ENCODE measurements around the gene SSC5D. TPM values are rescaled to one million over a fixed set of nuclear protein-coding genes. Genes with fewer than 3 reads are reported as not detected.

SSC5D gene
- total RNA-seq, 1 experiment from 2014 or later, result 3.2 TPM

DNA sequence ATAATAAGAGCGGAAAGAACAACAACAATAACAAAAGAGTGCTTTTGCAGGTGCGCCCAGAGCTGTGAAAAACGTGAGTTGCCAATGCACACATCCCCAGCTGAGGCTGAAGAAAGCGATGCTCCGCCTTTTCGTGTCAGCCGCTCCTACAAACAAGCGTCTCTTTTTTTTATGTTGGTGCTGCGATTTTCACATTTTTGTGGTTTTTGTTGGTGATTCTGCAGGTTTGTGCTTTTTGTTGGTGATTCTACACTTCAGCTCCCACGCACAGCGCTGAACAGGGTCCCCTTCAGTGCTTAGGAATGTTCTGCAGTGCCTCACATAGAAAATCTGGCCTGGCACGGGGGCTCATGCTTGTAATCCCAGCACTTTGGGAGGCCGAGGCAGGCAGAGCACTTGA is 64.4 kb downstream of the SSC5D start:
- Mint-ChIP-seq H3K9me3 (no peaks in the 10 kb centered on the region; a peak in 1 of 5 replicates), H3K27me3 (ENCODE audit: low read depth) (peaks cover 2% of the 10 kb centered on the region), H3K27ac (no peak overlapping the region), H3K4me3 (peak overlapping the region in 1 of 2 experiments; percentile 33; a peak in 1 of 5 replicates), H3K4me1 (peaks cover 33 to 52% of the 10 kb centered on the region in 2 experiments), H3K36me3 (ENCODE audit: insufficient read depth in 1 of 3, low read depth in 3 of 3) (no peaks in the 10 kb centered on the region)
- H2BK12ac ChIP-seq (ENCODE audit: insufficient read length, low read depth, low read length), result no peak overlapping the region
- H3K23ac ChIP-seq (ENCODE audit: insufficient read length, low read depth, low read length), result no peak overlapping the region
- no peaks in the 10 kb centered on the region for H3K79me2 ChIP-seq (ENCODE audit: insufficient read depth, low read length)
- H4K8ac ChIP-seq (replicated peaks; ENCODE audit: insufficient read length, low read depth, low read length), result no peak overlapping the region
- WGBS (ENCODE audit: extremely low coverage, insufficient read length, low lambda C conversion rate), result no CpG with 5 or more reads among the region's 13 CpGs
- no peaks in the 10 kb centered on the region for H4K20me1 ChIP-seq (ENCODE audit: control insufficient read depth, insufficient read depth, insufficient read length)
- no peak overlapping the region for H2BK5ac ChIP-seq (ENCODE audit: insufficient read length, low read length)
- no peak overlapping the region for H2BK20ac ChIP-seq (ENCODE audit: low read depth, low read length, poor library complexity, severe bottlenecking)
- H2BK120ac ChIP-seq (ENCODE audit: low read depth, low read length, poor library complexity, severe bottlenecking), result no peak overlapping the region
- no peak overlapping the region for H3K4me2 ChIP-seq (ENCODE audit: insufficient read depth, insufficient read length, low read length)
- no peak overlapping the region for H3K56ac ChIP-seq (ENCODE audit: insufficient read length, low read depth, low read length)
- H3K23me2 ChIP-seq (ENCODE audit: insufficient read length, low read depth, low read length, poor library complexity, severe bottlenecking), result peaks cover 7% of the 10 kb centered on the region
- no peaks in the 10 kb centered on the region for H3K9me3 ChIP-seq (ENCODE audit: control insufficient read depth, low read depth, low read length)
- TF ChIP-seq CTCF (conservative IDR thresholded peaks at IDR 0.05), result no peak
- H3K14ac ChIP-seq (ENCODE audit: insufficient read depth, low read length), result no peak overlapping the region
- H3K18ac ChIP-seq (ENCODE audit: insufficient read length, low read depth, low read length), result no peak overlapping the region
- H2AK5ac ChIP-seq (ENCODE audit: insufficient read length, low read length), result no peak overlapping the region
- H3K4ac ChIP-seq (ENCODE audit: low read depth, low read length), result no peak overlapping the region
- no peak overlapping the region for H3K27ac ChIP-seq (ENCODE audit: insufficient read length, low read depth, low read length)
- peak overlapping the region; percentile 60 for H2AFZ ChIP-seq (ENCODE audit: low read length)
- no peak overlapping the region for H3T11ph ChIP-seq (ENCODE audit: low read length)
- no peak for DNase-seq
- H3K27me3 ChIP-seq (ENCODE audit: insufficient read depth, low read length), result no peaks in the 10 kb centered on the region
- H2BK15ac ChIP-seq (ENCODE audit: low read depth, low read length), result no peak overlapping the region
- H4K91ac ChIP-seq (ENCODE audit: insufficient read length, low read depth, low read length), result no peak overlapping the region
- H3K79me1 ChIP-seq (ENCODE audit: insufficient read depth, low read depth, low read length, poor library complexity, severe bottlenecking), result no peaks in the 10 kb centered on the region
- peaks cover 8% of the 10 kb centered on the region; the same call in 1 of the 2 replicates for H3K4me1 ChIP-seq (ENCODE audit: insufficient read depth, low read length)
- H4K5ac ChIP-seq (ENCODE audit: insufficient read length, low read depth, low read length), result no peak overlapping the region
- no peak overlapping the region for H3K9ac ChIP-seq (ENCODE audit: extremely low read depth, insufficient read length, low read length)

Data from H9 (cell line).